Testis (tissue), 3 donors: ENCODE results near the gene ZBED1. TPM values are rescaled to one million over a fixed set of nuclear protein-coding genes. Genes with fewer than 3 reads are reported as not detected.

ENCODE experiments used
- DNase-seq: peaks from one replicate; pipeline ENCODE4 v3.0.0-alpha.2; 2019
- H3K27ac ChIP-seq, 2 donors: fragments of 200-600 bp; sonication (generic); one replicate each; pipeline ENCODE4 v1.5.1; 2019
- H3K27me3 ChIP-seq: fragments of 200-600 bp; sonication (generic); one replicate; pipeline ENCODE4 v1.5.1; 2019
- H3K36me3 ChIP-seq: fragments of 200-600 bp; sonication (generic); one replicate; pipeline ENCODE4 v1.5.1; 2017; ENCODE audit warnings: low read depth; ENCODE audit errors: missing control alignments
- H3K4me1 ChIP-seq: fragments of 200-600 bp; sonication (generic); one replicate; pipeline ENCODE4 v1.5.1; 2019
- H3K4me3 ChIP-seq, 2 donors: fragments of 200-600 bp; sonication (generic); one replicate each; pipeline ENCODE4 v1.5.1; 2017 to 2019
- H3K9me3 ChIP-seq: fragments of 200-600 bp; sonication (generic); one replicate; pipeline ENCODE4 v1.5.1; 2017
- POLR2A ChIP-seq: fragments of 450-650 bp; IDR thresholded peaks from one replicate; pipeline ENCODE4 v1.6.1; 2017; ENCODE audit warnings: antibody characterized with exemption, mild to moderate bottlenecking, moderate library complexity
- WGBS, 2 donors: methylation state at CpG; one replicate each; pipeline ENCODE4 v1.1.5; 2018; 5-methylcytosine and 5-hydroxymethylcytosine counted together
- intact Hi-C: fragments of 100-400 bp; cut with DNase I; formaldehyde crosslinking; loops from one replicate; pipeline ENCODE4 v1.15.1; 2023; ENCODE audit warnings: low total_unique reads
- polyA plus RNA-seq: library from polyadenylated mRNA; stranded (reverse); fragments of 350-450 nt; fragmentation: Illumina TruSeq; extraction: RNeasy Lipid Tissue Mini Kit (QIAGEN cat#74804); gene quantifications from one replicate; pipeline ENCODE4 v1.2.3, GENCODE V29; 2014; ENCODE audit warnings: low read depth, low replicate concordance; ENCODE audit not compliant: insufficient read depth
- total RNA-seq, 2 donors: library from RNA; depleted of rRNA; stranded (reverse); fragments of >200 nt; gene quantifications; one replicate each; pipeline ENCODE4 v1.2.3, GENCODE V29; 2016
- TF ChIP-seq, protein P1 (sequence below), 3 experiments: fragments of 450-650 bp in 2 of 3; fragments of 200-600 bp in 1 of 3; sonication (generic) in 1 of 3; IDR thresholded peaks; one replicate each; pipeline ENCODE4 v1.5.1; 2016 to 2019; ENCODE audit warnings: antibody characterized with exemption in 3 of 3, mild to moderate bottlenecking in 2 of 3, moderate library complexity in 1 of 3

ZBED1 gene
- total and polyA plus RNA-seq, 3 donors from 2014 or later = 24.2 to 77.0 (median 47.2) TPM

DNA sequence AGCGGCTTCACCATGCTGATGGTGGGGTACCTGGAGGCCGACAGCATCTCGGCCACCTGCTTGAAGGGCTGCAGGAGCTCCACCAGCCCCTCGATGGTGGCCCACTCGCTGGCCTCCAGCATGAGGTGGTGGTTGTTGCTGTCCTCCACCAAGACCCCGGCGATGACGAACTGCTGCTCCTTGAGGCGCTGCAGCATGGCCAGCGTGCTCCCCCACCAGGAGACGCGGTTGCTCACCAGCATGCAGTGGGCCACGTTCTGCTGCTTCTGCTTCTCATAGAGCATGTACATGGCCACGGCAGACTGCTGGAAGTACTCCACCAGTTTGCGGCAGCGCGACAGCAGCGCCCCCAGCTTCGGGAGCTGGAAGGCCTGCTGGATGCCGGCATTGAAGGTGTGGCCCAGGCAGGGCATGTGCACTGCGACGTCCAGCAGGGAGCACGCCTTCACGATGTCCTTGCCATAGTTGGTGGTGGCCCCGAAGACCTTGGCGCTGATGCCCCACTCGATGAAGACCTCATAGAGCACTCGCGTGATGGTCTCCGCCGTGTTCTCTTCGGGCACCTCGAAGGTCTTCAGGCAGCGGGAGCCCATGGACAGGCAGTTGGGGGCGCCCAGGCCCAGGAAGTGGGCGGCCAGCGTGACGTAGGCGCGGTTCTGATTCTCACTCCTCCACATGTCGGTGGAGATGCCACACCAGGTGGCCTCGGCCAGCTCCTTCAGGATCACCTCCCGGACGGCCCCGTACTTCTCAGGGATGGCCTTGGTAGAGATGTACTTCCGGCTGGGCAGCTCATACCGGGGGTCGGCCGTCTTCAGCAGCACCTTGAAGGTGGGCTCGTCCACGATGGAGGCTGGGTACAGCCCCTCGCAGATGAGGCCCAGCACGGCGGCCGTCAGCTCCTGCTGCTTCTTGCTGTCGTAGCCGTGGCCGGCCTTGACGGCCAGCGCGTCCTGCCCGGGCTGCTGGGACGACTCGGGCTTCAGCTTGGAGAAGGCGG is 11.0 kb downstream of the ZBED1 start:
- no peaks in the 10 kb centered on the region for H3K9me3 ChIP-seq
- no peaks in the 10 kb centered on the region for H3K36me3 ChIP-seq
- peaks cover 5% of the 10 kb centered on the region for H3K4me1 ChIP-seq
- H3K27ac ChIP-seq = no peak overlapping the region
- WGBS, 2 donors = 96 to 100% methylated on average over 16 to 64 of the region's 65 CpGs
- intact Hi-C loops = no loop called here
- no peak for TF ChIP-seq POLR2A
- TF ChIP-seq, protein P1, sequence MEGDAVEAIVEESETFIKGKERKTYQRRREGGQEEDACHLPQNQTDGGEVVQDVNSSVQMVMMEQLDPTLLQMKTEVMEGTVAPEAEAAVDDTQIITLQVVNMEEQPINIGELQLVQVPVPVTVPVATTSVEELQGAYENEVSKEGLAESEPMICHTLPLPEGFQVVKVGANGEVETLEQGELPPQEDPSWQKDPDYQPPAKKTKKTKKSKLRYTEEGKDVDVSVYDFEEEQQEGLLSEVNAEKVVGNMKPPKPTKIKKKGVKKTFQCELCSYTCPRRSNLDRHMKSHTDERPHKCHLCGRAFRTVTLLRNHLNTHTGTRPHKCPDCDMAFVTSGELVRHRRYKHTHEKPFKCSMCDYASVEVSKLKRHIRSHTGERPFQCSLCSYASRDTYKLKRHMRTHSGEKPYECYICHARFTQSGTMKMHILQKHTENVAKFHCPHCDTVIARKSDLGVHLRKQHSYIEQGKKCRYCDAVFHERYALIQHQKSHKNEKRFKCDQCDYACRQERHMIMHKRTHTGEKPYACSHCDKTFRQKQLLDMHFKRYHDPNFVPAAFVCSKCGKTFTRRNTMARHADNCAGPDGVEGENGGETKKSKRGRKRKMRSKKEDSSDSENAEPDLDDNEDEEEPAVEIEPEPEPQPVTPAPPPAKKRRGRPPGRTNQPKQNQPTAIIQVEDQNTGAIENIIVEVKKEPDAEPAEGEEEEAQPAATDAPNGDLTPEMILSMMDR (IDR thresholded peaks at IDR 0.05) = no peak
- DNase-seq = no peak
- no peak overlapping the region for H3K4me3 ChIP-seq
- no peaks in the 10 kb centered on the region for H3K27me3 ChIP-seq

DNA sequence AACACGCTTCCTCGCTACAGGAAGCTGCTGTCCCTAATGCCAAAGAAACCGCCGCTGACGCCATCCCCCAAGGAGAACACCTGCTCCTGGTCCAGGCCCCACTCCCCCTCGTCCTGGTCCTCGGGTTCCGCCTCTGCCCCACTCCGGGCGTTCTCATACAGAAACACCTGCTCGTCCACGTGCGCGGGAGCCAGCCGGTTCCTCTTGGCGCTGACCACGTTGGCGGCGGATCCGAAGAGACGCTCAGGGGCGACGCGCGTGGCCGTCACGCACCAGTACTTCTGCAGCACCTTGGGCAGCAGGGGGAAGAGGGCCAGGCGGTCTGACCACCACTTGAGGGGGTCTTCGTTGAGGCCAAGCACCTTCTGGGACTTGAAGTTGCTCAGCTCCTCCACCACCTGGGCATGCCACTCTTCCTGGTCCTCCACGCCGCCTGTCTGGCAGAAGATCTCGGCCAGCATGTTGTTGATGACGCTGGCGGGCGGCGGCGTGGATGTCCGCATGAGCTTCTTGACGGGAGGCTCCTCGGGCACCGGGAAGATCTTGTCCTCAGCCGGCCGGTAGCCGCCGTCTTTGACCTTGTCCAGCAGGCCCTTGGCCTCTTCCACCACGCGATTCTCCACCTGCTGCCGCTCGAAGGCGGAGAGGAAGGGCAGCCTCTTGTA is 12.0 kb downstream of the ZBED1 start:
- 93 to 97% methylated on average over 31 to 50 of the region's 50 CpGs for WGBS, 2 donors
- intact Hi-C loops = no loop called here
- TF ChIP-seq, protein P1 (IDR thresholded peaks at IDR 0.05) = no peak
- TF ChIP-seq POLR2A = no peak
- Histone ChIP-seq H3K4me3 (no peak overlapping the region), H3K4me1 (peaks cover 10% of the 10 kb centered on the region), H3K36me3 (no peaks in the 10 kb centered on the region), H3K27me3 (no peaks in the 10 kb centered on the region), H3K27ac (no peak overlapping the region), H3K9me3 (no peaks in the 10 kb centered on the region)
- no peak for DNase-seq

DNA sequence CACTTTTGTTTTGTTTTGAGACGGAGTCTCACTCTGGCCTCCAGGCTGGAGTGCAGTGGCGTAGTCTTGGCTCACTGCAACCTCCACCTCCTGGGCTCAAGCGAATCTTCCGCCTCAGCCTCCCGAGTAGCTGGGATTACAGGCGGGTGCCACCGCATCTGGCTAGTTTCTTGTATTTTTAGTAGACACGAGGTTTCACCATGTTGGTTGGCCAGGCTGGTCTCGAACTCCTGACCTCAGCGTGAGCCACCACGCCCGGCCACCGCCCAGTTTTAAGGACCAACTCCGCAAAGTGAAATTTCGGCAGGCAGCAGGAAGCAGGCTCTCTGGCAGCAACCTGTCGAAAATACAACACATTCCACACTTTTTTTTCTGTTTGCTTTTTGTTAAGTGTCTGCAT is 13.4 kb downstream of the ZBED1 start:
- no peaks in the 10 kb centered on the region for H3K27me3 ChIP-seq
- intact Hi-C loops = no loop called here
- TF ChIP-seq POLR2A = no peak
- TF ChIP-seq, protein P1 (IDR thresholded peaks at IDR 0.05) = no peak
- no peaks in the 10 kb centered on the region for H3K9me3 ChIP-seq
- H3K4me1 ChIP-seq = peaks cover 13% of the 10 kb centered on the region
- no peak overlapping the region for H3K27ac ChIP-seq
- 87 to 89% methylated on average over 16 of the region's 16 CpGs for WGBS, 2 donors
- DNase-seq = no peak
- no peak overlapping the region for H3K4me3 ChIP-seq
- H3K36me3 ChIP-seq = no peaks in the 10 kb centered on the region

DNA sequence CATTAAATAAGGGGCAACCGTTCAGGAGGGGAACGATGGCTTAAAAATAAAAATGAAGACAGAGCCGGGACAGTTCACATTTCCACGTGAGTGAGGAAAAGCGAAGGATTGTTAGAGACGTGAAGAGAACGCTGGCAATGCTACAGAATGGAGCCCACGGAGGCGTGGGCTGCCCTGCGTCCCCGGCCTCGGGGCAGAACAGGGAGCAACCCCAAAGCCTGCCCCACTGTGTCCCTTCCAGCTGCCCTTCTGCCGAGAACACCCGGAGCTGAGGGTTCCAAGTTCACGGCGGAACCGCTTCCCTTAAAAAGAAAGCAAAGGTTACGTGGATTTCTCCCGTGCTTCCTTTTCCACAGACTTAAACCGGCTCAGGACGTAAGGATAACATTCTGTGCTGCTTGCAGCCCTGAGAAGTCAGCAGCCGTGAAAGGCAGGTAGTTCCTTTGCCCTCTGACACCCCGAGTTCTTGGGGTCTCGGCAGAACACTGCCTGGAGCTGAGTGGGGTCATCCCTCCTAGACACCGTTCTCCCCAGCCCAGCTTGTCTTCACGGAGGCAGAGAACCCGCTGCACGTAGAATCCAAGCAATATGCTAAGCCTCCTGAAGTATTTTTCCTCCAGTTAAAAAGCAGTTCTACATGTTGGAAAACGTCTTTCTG is 14.2 kb downstream of the ZBED1 start:
- Histone ChIP-seq H3K27ac (peak overlapping the region; percentile 81 to 86), H3K9me3 (no peaks in the 10 kb centered on the region), H3K36me3 (no peaks in the 10 kb centered on the region), H3K27me3 (no peaks in the 10 kb centered on the region), H3K4me1 (peaks cover 13% of the 10 kb centered on the region), H3K4me3 (no peak overlapping the region)
- 58 to 74% methylated on average over 29 of the region's 29 CpGs for WGBS, 2 donors
- intact Hi-C loops = no loop called here
- TF ChIP-seq, protein P1 (IDR thresholded peaks at IDR 0.05) = no peak
- TF ChIP-seq POLR2A = no peak
- DNase-seq = no peak
